ENCODE results near the gene GPR107.

DNA sequence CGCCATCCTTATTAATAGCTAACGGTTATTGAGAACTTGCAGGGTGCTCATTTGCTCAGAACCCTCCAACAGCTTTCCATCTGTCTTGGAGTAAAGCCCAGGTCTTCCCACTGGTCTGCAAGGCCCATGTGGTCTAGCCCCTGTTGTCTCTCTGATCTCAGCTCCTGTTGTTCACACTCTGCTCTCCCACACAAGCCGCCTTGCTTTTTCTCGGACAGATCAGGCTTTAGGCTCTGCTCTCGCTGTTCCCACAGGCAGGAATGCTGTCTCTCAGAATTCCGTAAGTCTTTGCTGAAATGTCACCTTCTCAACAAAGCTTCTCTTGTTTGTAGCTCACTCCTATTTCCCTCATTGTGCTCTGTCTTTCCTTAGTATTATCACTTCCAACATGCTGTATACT lies 34.3 kb downstream of the GPR107 start:
- TF ChIP-seq, protein P1, sequence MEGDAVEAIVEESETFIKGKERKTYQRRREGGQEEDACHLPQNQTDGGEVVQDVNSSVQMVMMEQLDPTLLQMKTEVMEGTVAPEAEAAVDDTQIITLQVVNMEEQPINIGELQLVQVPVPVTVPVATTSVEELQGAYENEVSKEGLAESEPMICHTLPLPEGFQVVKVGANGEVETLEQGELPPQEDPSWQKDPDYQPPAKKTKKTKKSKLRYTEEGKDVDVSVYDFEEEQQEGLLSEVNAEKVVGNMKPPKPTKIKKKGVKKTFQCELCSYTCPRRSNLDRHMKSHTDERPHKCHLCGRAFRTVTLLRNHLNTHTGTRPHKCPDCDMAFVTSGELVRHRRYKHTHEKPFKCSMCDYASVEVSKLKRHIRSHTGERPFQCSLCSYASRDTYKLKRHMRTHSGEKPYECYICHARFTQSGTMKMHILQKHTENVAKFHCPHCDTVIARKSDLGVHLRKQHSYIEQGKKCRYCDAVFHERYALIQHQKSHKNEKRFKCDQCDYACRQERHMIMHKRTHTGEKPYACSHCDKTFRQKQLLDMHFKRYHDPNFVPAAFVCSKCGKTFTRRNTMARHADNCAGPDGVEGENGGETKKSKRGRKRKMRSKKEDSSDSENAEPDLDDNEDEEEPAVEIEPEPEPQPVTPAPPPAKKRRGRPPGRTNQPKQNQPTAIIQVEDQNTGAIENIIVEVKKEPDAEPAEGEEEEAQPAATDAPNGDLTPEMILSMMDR (IDR thresholded peaks at IDR 0.05) = no peak
- TF ChIP-seq POLR2A (IDR thresholded peaks at IDR 0.05) = no peak
